Skin of body (tissue), 2 donors: Measurements from ENCODE around the gene GPRC6A. TPM values are rescaled to one million over a fixed set of nuclear protein-coding genes. Genes with fewer than 3 reads are reported as not detected.
"Not testable (repeated sequence)": the region's sequence is repeated elsewhere in the genome, so short reads cannot be mapped to it uniquely, and the experiment has no call there.

Source experiments
- DNase-seq: peaks from one replicate; lab custom pipeline; 2025; lab: John Stamatoyannopoulos, UW
- total RNA-seq: library from RNA; depleted of rRNA; stranded (reverse); fragments of >200 nt; gene quantifications from one replicate; pipeline ENCODE4 v1.2.3, GENCODE V29; 2014

Gene GPRC6A, protein sequence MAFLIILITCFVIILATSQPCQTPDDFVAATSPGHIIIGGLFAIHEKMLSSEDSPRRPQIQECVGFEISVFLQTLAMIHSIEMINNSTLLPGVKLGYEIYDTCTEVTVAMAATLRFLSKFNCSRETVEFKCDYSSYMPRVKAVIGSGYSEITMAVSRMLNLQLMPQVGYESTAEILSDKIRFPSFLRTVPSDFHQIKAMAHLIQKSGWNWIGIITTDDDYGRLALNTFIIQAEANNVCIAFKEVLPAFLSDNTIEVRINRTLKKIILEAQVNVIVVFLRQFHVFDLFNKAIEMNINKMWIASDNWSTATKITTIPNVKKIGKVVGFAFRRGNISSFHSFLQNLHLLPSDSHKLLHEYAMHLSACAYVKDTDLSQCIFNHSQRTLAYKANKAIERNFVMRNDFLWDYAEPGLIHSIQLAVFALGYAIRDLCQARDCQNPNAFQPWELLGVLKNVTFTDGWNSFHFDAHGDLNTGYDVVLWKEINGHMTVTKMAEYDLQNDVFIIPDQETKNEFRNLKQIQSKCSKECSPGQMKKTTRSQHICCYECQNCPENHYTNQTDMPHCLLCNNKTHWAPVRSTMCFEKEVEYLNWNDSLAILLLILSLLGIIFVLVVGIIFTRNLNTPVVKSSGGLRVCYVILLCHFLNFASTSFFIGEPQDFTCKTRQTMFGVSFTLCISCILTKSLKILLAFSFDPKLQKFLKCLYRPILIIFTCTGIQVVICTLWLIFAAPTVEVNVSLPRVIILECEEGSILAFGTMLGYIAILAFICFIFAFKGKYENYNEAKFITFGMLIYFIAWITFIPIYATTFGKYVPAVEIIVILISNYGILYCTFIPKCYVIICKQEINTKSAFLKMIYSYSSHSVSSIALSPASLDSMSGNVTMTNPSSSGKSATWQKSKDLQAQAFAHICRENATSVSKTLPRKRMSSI
- not detected for total RNA-seq

DNA sequence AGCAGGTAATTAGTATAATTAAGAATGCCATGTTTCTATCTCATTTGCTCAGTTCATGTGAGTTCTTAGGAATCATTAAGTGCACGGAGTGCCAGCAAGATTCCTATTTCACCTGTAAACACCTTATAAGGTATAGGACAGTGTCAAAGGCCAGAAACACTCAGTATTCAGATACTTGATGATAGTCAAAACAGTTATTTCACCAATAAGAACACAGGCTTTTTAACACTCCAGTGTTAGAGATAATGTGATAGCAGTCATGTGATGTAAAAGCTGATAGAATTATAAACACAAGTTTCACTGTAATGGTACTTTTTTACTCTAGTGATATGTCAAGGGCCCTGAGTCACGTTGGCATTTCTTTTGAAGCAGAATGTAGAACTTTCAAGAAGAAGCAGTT lies at the start of gene GPRC6A:
GPRC6A (minus strand) TSS at position 101 of the 400 bp plus-strand sequence; CDS start at position 31, 70 bp downstream.
- DNase-seq: no peak

DNA sequence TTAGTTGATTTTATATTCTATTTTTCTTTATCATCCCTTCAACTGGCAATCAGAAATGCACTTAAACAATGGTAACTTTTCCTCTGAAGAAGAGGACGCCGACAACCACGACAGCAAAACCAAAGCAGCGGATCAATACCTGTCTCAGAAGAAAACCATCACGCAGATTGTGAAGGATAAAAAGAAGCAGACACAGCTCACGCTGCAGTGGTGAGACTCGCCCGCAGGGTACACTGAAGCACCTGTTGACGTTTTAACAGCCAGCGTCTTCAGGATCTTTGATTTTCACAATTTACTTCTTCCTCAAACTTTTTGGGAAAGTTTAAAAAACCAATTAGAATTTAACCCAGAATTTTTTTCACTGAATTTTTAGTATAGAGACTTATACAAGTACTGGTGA lies 48.9 kb upstream of the GPRC6A start:
- no peak for DNase-seq

DNA sequence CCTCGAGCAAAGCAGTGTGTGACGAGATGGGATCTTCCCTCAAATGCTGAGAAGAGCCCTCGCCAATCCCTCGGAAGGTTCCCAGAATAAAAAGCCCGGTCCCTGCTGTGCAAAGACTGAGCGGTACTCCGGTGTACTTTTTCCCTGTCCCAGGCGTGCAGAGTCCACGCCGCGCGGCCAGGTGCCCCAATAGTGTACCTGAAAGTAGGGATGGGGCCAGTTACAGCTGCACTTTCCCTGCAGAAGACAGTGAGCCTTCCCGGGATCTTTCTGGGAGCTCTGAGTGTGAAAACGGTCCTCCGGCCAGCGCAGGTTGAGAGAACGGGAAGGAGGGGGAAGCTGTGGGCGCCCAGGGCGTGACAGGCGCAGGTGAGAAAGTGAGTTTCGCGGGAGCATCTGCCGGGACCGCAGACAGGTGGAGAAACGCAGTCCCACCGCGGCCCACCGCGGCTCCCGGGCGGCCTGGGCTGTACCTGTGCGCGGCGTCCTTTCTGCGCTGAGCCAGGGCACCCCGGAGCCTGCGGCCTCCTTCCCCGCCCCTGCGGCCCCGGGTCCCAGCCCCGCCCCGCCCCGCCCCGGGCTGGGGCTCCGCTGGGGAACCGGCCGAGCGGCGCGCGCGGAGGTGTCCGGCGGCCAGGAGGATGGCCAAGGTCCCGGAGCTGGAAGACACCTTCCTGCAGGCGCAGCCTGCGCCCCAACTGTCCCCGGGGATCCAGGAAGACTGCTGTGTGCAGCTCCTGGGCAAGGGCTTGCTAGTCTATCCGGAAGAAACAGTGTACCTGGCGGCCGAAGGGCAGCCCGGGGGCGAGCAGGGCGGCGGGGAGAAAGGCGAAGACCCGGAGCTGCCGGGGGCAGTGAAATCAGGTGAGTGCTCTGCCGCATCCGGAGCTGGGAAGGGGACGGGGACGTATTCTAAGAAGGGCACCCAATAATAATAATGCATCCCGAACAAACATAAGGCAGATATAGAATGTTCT lies 48.0 kb upstream of the GPRC6A start, which contains the start of gene RFX6:
RFX6 (plus strand) TSS at position 608 of the 977 bp plus-strand sequence; CDS start at position 642, 34 bp downstream.
- no peak for DNase-seq

DNA sequence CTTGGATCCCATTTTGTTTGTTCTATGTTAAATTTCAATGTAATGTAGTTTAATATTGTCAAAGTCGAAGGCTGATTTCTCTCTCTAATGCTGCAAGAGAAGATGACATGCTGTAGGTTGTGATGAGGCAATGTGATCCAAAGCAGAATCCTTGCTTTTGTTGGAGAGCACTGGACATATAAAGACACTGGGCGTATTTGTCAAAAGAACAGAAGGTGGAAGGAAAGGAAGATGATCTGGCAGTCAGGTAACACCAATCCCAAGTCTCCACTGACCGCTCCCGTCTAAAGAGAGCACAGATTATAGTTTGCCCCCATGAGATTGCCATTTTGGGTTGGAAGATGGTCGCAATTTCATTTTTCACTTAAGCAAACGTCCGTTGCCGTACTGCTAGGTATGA lies 47.2 kb upstream of the GPRC6A start:
- DNase-seq: no peak

DNA sequence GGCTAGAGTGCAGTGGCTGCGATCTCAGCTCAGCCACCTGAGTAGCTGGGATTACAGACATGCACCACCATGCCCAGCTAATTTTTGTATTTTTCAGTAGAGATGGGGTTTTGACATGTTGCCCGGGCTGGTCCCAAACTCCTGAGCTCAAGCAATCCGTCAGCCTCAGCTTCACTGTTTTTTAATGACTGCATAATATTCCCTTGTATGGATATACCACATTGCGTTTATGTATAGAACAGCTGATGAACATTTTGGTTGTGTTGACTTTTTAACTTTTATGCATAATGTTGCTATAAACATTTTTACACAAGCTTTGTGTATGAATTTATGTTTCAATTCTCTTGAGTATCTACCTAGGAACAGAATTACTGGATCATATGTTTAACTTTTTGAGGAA lies 43.9 kb upstream of the GPRC6A start:
- DNase-seq: no peak

DNA sequence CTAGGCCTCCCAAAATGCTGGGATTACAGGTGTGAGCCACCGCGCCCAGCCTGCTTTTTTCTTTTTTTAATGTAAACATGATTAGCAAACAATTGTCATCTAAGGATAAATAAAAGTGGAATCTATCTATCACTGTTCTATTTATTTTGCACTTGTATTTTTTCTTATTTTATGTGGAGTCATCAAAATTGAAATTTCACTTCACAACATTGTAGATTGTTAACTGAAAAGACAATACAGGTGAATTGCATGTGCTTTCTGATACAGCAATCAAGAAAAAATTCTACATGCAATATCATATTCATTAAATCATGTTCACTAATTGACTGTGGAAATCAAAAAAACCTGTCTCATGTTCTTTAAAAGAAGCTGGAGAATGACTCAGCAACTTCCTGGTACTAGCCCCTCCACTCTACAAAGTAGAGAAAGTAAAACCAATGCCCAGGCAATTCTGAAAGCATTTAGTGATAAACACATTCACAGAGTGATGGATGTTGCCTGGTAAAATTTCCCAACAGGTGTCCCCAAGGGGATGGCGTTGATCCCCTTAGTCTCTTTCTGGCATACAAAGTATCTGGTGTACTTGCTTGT lies 37.5 kb upstream of the GPRC6A start:
- DNase-seq: no peak

DNA sequence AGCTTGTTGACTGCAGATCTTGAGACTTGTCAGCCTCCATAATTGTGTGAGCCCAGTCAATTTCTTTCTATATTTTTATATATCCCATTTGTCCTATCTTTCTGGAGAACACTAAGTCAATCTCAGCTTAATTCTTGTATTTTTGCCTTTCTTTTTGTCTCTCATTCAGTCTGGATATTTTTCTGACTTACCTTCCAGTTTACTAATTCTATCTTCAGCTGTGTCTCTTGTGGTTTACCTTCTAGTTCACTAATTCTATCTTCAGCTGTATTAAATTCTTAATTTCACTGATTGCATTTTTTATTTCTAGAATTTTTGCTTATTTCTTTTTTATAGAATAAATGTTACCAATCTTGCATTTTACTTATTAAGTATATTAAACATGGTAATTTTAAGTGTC lies 30.4 kb upstream of the GPRC6A start:
- DNase-seq: no peak

DNA sequence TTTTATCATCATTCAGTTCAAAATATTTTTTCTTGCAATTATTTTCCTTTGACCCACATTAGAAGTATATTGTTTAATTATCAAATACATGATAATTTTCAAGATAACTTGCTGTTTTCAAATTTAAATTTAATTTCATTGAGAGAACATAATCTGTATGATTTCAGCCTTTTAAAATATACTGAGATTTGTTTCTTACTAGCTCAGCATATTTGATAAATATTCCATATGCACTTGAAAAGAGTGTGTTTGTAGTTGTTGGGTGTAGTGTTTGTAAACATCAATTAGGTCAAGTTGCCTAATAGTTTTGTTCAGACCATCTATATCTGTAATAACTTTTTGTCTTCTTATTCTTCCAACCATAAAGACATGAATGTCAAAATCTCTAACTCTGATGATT lies 29.2 kb upstream of the GPRC6A start:
- DNase-seq: no peak

DNA sequence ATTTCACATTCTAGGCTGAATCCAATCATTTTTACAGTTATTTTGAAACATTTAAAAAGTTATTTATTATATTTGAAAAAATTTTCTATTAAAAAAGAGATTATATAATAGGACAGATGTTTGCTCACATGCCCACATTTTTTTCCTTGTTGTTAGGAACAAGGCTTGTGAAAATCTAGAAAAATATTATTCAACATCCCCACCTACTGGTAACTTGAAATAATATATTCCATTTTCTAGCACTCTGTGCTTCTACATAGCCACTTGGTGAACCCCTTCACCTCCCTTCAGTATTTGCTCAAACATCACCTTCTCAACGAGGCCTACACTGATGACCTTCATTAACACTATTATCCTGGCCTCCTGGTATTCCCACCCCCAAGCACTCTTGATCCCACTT lies 18.3 kb upstream of the GPRC6A start:
- DNase-seq: no peak

DNA sequence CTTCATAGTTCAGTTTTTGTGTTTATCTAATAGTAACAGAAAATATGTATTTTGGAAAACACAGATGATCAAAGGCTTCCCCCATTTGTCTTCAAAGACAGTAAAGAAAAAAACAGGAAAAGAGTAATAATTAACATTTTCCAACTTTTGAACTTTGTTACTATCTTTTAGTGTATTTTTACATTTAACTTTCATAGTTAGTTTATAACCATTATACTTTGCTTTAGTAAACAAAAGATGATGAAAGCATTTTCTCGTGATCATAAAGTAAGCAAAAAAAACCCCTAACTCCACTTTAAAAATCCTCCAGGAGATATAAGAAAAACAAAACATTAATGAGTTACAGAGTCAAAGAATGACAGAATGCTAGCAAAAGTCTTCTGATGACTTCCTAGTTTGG lies 13.6 kb upstream of the GPRC6A start:
- no peak for DNase-seq

DNA sequence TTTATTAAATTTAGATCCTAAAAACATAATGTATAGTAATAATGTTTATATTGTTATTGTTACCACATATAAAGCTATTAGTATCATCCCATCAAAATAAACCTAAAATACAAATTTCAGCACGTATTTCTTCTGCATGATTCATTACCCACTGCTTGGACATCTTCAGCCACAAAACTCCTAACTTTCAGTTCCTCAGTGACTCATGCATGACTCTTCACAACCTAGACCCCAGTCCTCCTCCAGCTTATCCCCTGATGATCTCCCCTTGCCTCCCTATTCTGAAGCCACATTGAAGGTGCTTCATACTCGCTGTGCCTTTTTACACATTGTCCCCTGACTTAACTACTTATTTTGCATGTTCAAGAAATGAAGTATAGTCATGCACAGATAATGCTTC lies 11.2 kb upstream of the GPRC6A start:
- no peak for DNase-seq

DNA sequence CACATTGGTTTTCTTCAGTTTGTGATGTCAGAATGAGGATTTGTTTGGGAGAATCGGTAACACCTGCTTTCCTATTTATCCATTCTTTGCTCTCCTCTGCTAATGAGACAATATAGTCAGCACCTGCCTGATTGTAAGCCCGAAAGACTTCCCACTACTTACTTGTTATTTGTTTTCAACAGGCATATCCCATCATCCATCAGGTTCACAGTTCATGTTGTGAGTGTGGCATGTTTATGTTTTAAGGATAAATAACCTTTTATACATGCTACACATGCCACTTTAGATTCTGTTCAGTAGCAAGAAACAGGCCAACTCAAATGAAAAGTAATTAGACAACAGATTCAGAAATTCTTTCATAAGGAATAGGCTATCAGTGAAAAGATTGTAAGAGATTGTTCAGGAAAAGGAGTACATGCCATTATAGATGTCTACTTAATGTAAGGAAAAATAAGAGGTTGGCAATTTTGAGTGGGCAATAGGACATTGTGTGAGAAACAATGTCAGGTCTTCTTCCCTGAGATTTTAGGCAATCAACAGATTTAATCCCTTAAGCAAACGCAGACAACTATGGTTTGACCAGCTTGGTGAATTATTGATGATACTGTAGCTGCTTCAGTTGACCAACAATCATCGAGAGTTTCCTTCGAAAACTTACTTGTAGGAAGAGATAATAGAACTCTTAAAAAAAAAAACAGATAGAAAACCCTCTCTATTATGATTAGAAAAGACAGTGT lies 7.9 kb upstream of the GPRC6A start:
- no peak for DNase-seq

DNA sequence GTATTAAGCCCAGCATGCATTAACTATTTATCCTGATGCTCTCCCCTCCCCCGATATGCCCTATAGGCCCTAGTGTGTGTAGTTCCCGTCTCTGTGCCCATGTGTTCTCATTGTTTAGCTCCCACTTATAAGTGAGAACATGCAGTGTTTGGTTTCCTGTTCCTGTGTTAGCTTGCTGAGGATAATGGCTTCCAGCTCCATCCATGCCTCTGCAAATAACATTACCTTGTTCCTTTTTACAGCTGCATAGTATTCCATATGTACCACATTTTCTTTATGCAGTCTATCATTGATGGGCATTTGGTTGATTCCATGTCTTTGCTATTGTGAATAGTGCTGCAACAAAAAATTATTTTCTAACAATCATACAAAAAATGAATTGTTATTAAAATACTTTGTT lies 5.6 kb upstream of the GPRC6A start:
- DNase-seq: not testable (repeated sequence)

DNA sequence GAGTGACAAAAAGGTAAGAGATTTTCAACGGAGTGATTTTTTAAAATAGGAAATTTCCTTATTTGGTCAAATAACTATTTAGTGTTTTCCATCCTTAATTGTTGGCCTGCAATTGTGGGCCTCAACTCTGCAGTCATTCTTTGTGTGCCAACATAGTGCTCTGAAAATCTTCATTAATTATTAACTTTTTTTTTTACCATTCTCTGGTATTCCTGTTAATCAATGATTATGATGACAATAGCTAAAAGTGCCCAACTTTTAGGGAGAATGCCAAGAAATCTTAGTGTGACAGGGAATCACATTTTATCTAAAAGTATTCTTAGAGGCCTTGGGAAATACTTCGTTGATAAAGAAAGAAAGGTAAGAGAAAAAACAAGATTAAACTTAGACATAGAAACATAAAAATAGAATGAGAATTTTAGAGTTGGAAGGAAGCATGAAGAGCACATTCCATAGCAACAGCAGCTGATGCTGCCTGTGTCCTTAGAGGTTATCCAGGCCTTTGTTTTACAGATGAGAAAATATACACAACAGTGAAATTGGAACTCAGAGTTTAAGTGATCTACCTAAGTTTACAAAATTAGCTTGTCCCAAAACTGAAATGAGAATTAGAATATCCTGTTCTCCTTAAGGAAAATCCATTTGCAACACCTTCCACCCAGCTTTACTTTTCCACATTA lies 1.2 kb downstream of the GPRC6A start:
- DNase-seq: no peak

DNA sequence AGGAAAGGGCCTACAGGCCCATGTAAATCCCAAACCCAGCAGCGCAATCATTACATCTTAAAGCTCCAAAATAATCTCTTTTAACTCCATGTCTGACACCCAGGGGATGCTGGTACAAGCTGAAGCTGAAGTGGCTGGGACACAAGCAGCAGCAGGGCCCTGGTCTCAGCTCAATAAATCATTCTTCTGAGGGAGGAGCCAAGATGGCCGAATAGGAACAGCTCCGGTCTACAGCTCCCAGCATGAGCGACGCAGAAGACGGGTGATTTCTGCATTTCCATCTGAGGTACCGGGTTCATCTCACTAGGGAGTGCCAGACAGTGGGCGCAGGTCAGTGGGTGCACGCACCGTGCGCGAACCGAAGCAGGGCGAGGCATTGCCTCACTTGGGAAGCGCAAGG lies 12.5 kb downstream of the GPRC6A start:
- not testable (repeated sequence) for DNase-seq

DNA sequence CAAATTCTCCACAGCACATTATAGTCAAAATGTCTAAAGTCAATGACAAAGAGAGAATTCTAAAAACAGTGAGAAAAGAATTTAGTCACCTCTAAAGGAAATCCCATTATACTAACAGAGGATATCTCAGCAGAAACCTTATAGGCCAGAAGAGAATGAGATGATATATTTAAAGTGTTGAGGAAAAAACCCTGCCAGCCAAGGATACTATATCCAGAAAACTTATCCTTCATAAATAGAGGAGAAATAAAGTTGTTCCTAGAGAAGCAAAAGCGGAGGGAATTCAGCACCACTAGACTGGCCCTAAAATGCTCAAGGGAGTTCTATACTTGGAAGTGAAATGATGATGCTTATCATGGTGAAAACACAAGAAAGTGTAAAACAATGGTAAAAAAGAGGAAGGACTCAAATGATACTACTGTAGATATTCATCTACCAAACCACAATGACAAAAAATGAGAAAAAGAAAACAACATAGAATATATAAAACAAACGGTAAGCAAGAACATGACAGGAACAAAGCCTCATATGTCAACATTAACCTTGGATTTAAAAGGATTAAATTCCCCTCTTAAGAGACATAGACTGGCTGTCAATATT lies 16.7 kb downstream of the GPRC6A start:
- no peak for DNase-seq

DNA sequence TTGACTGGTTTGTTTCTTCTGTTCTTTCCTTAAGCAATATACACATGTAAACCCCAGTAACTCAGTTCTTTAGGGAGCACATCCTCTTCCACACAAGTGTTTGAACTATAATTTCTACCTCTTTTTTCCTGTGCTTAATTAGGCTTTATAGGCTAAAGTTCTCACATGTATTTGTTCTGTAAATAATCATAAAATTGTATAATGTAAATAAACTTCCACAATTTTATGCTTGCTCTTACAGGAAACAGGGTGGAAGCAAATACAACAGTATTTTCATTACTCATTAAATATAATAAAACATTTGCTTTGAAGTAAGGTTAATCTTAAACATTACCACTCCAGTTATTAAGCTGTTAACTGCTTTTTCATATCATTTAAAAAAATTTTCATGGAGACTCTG lies 26.9 kb downstream of the GPRC6A start:
- DNase-seq: no peak

DNA sequence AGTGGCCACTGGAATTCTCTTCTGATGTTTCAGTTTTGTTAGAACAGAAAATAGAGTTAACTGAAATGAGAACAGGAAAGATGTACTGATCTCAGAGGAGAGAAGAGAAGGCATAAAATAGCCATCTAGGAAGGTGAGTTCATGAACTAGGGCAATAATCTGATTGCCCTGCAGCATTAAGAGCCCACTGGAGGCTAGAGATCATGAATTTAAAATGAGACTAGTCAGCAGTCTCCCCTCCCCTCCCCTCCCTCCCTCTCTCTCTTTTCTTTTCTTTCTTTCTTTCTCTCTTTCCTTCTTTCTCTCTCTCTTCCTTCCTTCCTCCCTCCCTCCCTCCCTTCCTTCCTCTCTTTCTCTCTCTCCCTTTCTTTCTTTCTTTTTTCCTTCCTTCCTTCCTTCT lies 28.9 kb downstream of the GPRC6A start:
- DNase-seq: no peak

DNA sequence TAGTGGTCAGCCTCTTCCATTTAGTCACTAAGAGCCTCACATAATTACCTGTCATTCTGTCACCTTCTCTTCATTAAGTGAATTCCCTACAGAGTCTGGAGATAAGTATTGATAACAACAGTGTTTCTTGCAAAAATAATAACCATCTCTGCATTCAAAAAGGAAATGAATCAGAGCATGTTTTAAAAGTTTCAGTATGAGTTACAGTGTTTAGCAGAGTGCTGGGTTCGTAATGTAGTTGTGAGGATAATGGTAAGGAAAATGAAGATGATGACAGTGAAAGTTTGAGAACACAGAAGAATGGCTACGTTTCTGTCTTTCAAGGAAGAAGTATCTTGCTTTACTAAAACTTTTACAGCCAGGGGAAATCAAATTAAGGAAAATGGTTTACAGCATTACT lies 31.3 kb downstream of the GPRC6A start:
- no peak for DNase-seq
